Stimulated activated CD8-positive, alpha-beta memory T cell treated with anti-CD3 and anti-CD28 coated beads, Interleukin-15, amount 100 ng/mL, for 4 hours (primary cell): ENCODE data around the gene NAT10.

Source experiments
- DNase-seq, 2 donors: peaks; one replicate each; pipeline ENCODE4 v3.0.0-alpha.2; 2020; ENCODE audit warnings: low read depth in 2 of 2

NAT10 gene

GRCh38 chr11:34149274-34149673 is 43.8 kb downstream of the NAT10 start:
- DNase-seq, result no peak

- DNase-seq, result no peak
Observed at GRCh38 chr11:34149786-34150185, 44.4 kb downstream of the NAT10 start.

- no peak for DNase-seq
Observed at GRCh38 chr11:34150494-34151151, 45.2 kb downstream of the NAT10 start.

GRCh38 chr11:34151166-34151565 is 45.7 kb downstream of the NAT10 start:
- no peak for DNase-seq

GRCh38 chr11:34151916-34152845 is 46.8 kb downstream of the NAT10 start:
- DNase-seq, result no peak

GRCh38 chr11:34154059-34154875 is 48.8 kb downstream of the NAT10 start:
- no peak for DNase-seq

- DNase-seq, result no peak
Observed at GRCh38 chr11:34155057-34155756, 49.8 kb downstream of the NAT10 start.

GRCh38 chr11:34155757-34156062 is 50.3 kb downstream of the NAT10 start:
- DNase-seq, result no peak

GRCh38 chr11:34157163-34157562 is 51.7 kb downstream of the NAT10 start:
- no peak for DNase-seq

- DNase-seq, result no peak
Observed at GRCh38 chr11:34158661-34159060, 53.2 kb downstream of the NAT10 start.

GRCh38 chr11:34160049-34160721 is 54.8 kb downstream of the NAT10 start:
- DNase-seq, result no peak

GRCh38 chr11:34160791-34161190 is 55.4 kb downstream of the NAT10 start:
- DNase-seq, result no peak

GRCh38 chr11:34161361-34161760 is 55.9 kb downstream of the NAT10 start:
- DNase-seq, result no peak

GRCh38 chr11:34161812-34162492 is 56.5 kb downstream of the NAT10 start:
- DNase-seq, result peak; percentile 24 to 27

GRCh38 chr11:34162493-34162820 is 57.0 kb downstream of the NAT10 start:
- DNase-seq, result no peak

GRCh38 chr11:34162856-34163255 is 57.4 kb downstream of the NAT10 start:
- no peak for DNase-seq

GRCh38 chr11:34165121-34165520 is 59.7 kb downstream of the NAT10 start:
- DNase-seq, result no peak

GRCh38 chr11:34165786-34166555 is 60.5 kb downstream of the NAT10 start:
- no peak for DNase-seq

GRCh38 chr11:34166806-34167740 is 61.6 kb downstream of the NAT10 start:
- no peak for DNase-seq
